Progenitor cell of endocrine pancreas (in vitro differentiated cells): ENCODE measurements around the gene ART1. TPM values are rescaled to one million over a fixed set of nuclear protein-coding genes. Genes with fewer than 3 reads are reported as not detected.

Experiments
- DNase-seq: peaks from one replicate; pipeline ENCODE4 v3.0.0; 2021; ENCODE audit warnings: low spot score; ENCODE audit not compliant: unreplicated experiment
- H3K27ac Mint-ChIP-seq: 2 replicates; pipeline ENCODE4 v1.8.0; 2021; ENCODE audit warnings: mild to moderate bottlenecking, moderate library complexity, mixed read lengths
- H3K27me3 Mint-ChIP-seq: 2 replicates; pipeline ENCODE4 v1.8.0; 2021; ENCODE audit warnings: mixed read lengths
- H3K36me3 Mint-ChIP-seq: 2 replicates; pipeline ENCODE4 v1.8.0; 2022; ENCODE audit warnings: mixed read lengths; ENCODE audit not compliant: insufficient read depth
- H3K4me1 Mint-ChIP-seq: 2 replicates; pipeline ENCODE4 v1.8.0; 2021; ENCODE audit warnings: low read depth, mixed read lengths
- H3K4me3 Mint-ChIP-seq: 2 replicates; pipeline ENCODE4 v1.8.0; 2021; ENCODE audit warnings: low read depth, mild to moderate bottlenecking, moderate library complexity, mixed read lengths
- H3K9me3 Mint-ChIP-seq: 2 replicates; pipeline ENCODE4 v1.8.0; 2021; ENCODE audit warnings: low read depth, mixed read lengths
- total RNA-seq: library from RNA; stranded (reverse); gene quantifications from 2 replicates; pipeline ENCODE4 v1.2.1, GENCODE V29; 2021
- TF ChIP-seq, protein P1 (sequence below): fragments of 200-600 bp; sonication (generic); IDR thresholded peaks from one replicate; pipeline ENCODE4 v1.5.0; 2021; ENCODE audit warnings: antibody characterized with exemption, mild to moderate bottlenecking; ENCODE audit not compliant: unreplicated experiment

The ART1 gene
- total RNA-seq, 1 donor from 2014 or later, result not detected

DNA sequence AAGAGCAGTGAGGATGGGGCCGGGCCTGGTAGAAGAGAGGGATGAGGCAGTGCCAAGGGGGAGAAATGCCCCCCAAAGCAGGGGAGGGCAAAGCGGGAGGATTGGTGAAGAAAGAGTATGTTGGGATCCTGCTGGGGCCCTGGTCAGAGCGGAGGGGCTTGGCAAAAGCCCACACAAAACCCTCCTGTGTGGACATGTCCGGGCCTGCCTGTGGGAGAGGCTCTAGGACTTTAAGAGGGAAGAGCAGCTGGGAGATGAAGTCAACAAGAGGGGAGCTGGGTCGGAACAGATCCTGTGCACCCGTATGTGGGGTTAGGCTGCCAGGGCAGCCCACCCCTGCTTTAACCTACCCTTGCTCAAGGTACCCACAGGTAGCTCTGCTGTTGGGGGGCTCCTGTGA lies 28.9 kb upstream of the ART1 start:
- H3K36me3 Mint-ChIP-seq, result no peaks in the 10 kb centered on the region
- no peak overlapping the region for H3K27ac Mint-ChIP-seq
- peaks cover 3% of the 10 kb centered on the region for H3K4me1 Mint-ChIP-seq
- no peak for DNase-seq
- TF ChIP-seq, protein P1, sequence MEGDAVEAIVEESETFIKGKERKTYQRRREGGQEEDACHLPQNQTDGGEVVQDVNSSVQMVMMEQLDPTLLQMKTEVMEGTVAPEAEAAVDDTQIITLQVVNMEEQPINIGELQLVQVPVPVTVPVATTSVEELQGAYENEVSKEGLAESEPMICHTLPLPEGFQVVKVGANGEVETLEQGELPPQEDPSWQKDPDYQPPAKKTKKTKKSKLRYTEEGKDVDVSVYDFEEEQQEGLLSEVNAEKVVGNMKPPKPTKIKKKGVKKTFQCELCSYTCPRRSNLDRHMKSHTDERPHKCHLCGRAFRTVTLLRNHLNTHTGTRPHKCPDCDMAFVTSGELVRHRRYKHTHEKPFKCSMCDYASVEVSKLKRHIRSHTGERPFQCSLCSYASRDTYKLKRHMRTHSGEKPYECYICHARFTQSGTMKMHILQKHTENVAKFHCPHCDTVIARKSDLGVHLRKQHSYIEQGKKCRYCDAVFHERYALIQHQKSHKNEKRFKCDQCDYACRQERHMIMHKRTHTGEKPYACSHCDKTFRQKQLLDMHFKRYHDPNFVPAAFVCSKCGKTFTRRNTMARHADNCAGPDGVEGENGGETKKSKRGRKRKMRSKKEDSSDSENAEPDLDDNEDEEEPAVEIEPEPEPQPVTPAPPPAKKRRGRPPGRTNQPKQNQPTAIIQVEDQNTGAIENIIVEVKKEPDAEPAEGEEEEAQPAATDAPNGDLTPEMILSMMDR, result no peak
- peaks cover 4% of the 10 kb centered on the region for H3K9me3 Mint-ChIP-seq
- H3K27me3 Mint-ChIP-seq, result peaks cover 22% of the 10 kb centered on the region
- no peak overlapping the region for H3K4me3 Mint-ChIP-seq

DNA sequence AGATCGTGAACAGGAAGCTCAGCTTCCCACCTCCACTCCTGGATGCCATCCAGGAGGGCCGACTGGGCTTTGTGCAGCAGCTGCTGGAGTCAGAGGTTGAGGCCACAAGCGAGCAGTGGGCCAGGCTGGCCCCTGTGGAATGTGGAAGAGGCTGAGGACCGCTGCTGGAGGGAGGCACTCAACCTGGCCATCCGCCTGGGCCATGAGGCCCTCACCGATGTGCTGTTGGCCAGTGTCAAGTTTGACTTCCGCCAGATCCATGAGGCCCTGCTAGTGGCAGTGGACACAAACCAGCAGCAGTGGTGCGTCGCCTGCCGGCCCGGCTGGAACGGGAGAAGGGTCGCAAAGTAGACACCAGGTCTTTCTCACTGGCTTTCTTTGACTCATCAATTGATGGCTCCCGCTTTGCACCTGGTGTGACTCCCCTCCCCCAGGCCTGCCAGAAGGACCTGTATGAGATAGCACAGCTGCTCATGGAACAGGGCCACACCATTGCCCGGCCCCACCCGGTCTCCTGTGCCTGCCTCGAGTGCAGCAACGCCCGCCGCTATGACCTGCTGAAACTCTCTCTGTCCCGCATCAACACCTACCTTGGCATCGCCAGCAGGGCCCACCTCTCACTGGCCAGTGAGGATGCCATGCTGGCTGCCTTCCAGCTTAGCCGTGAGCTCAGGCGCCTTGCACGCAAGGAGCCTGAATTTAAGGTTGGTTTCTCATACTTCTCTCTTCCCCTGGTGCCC lies 28.0 kb upstream of the ART1 start:
- Mint-ChIP-seq H3K27ac (no peak overlapping the region), H3K4me3 (no peak overlapping the region), H3K9me3 (peaks cover 3% of the 10 kb centered on the region), H3K27me3 (peaks cover 27% of the 10 kb centered on the region), H3K4me1 (peaks cover 3% of the 10 kb centered on the region), H3K36me3 (no peaks in the 10 kb centered on the region)
- DNase-seq, result no peak
- TF ChIP-seq, protein P1, result no peak

DNA sequence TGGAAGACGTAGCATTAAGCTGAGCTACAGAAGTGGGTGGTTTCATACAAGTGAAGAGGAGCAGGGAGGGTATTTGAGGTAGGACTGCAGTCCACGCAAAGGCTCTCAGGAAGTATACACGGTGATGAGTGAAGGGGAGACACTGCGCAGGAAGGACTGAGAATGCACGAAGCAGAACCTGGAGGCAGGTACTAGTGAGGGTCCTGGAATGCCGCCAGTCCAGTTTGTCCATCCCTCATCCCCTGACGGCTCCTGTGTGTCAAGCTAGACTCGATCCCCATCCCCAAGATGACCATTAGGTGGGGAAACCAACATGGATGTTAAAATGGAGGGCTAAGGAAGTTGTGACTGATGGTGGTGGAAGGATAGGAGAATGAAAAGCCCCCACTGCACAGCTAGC lies 26.9 kb upstream of the ART1 start:
- no peak overlapping the region for H3K4me3 Mint-ChIP-seq
- DNase-seq, result no peak
- TF ChIP-seq, protein P1, result no peak
- H3K27me3 Mint-ChIP-seq, result peaks cover 30% of the 10 kb centered on the region
- H3K9me3 Mint-ChIP-seq, result no peaks in the 10 kb centered on the region
- H3K4me1 Mint-ChIP-seq, result peaks cover 3% of the 10 kb centered on the region
- no peak overlapping the region for H3K27ac Mint-ChIP-seq
- H3K36me3 Mint-ChIP-seq, result no peaks in the 10 kb centered on the region

DNA sequence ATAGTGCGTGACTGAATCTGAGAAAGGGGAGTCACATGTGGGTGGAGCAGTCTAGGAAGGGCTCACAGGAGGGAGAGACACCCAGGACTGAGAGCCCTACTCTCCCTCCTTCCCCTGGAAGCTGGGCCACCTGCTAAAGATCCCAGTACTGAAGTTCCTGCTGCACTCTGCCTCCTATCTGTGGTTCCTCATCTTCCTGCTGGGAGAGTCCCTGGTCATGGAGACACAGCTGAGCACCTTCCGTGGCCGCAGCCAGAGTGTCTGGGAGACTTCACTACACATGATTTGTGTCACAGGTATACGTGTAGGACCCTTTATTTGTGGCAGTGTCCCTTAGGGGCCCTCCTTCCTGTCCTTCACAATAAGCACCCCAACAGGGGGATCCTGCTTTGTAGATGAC lies 22.4 kb upstream of the ART1 start:
- Mint-ChIP-seq H3K36me3 (no peaks in the 10 kb centered on the region), H3K4me3 (no peak overlapping the region), H3K9me3 (no peaks in the 10 kb centered on the region), H3K4me1 (peaks cover 3% of the 10 kb centered on the region), H3K27me3 (peaks cover 14% of the 10 kb centered on the region), H3K27ac (no peak overlapping the region)
- TF ChIP-seq, protein P1, result no peak
- DNase-seq, result no peak

DNA sequence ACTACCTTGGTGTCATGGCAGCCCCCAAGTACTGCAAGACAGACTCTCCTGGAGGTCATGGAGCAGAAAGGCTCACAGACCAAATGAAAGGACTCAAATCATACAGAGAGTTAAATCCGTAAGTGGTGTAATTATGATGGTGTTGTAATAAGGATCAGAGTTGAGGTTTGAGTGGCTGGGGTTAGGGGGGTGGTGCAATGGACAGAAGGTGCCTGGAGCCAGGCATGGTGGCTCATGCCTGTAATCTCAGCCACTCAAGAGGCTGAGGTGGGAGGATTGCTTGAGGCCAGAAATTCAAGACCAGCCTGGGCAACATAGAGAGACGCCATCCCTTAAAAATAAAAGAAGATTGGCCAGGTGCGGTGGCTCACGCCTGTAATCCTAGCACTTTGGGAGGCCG lies 21.8 kb upstream of the ART1 start:
- Mint-ChIP-seq H3K9me3 (no peaks in the 10 kb centered on the region), H3K27me3 (peaks cover 14% of the 10 kb centered on the region), H3K4me3 (no peak overlapping the region), H3K27ac (no peak overlapping the region), H3K36me3 (no peaks in the 10 kb centered on the region), H3K4me1 (no peaks in the 10 kb centered on the region)
- no peak for DNase-seq
- TF ChIP-seq, protein P1, result no peak
